ENCODE results near the gene ABTB2.

Gene ABTB2

DNA sequence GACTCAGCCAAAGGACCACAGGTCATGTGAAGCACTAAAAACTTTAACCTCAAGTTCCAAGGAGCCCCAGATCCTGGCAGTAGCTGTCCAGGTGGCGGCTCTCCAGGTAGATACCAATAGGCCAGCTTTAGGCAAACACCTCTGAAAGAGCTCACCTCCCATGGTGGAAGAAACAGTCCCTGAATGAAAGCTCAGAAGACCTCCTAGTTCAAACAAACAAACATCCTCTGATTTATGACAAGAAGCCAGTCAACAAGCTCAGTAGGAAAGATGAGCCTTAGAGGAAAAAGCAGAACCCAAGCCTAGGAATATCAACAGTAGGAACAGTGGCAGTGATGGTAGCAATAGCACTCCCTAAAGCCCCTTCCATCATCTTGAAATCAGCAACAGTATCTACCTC lies 17.2 kb downstream of the ABTB2 start:
- FAIRE-seq, result no peak

DNA sequence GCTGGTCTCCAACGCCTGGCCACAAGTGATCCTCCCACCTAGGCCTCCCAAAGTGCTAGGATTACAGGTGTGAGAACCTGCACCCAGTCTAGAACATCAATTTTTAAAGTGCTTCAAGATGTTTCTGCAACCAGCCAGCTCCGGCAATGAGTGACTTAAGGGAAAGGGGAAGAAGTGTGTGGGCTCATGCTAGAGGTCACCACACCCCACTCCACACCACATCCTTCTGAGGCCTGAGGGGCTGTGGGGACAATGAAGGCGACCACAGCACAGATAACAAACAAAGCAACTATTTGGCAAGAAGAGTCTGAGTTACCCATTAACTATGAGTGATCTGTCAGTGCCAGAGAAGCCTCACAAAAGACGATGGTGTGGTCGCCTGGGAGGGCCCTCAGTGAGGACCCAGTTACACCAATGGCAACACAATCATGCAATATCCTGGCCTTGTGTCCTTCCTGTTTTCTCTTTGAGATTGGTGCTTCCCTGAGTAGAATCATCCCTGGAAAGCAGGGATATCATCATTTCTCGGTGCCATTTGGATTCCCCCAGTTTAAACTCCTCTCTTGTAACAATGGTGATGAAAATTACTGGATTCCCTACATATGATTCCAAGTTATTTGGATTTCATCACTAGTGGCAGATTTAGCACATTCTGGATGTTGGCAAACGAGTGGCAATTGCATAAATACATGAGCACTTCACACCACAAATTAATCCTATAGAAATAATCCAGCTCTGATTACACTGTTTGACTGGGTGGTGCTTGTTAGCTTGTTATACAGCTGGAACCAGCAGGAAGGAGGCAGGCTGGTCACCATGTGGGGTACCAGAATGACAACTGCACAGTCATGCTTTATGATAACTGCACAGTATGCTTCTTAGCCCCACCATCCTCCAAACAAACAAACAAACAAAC lies 18.4 kb downstream of the ABTB2 start:
- FAIRE-seq, result no peak

DNA sequence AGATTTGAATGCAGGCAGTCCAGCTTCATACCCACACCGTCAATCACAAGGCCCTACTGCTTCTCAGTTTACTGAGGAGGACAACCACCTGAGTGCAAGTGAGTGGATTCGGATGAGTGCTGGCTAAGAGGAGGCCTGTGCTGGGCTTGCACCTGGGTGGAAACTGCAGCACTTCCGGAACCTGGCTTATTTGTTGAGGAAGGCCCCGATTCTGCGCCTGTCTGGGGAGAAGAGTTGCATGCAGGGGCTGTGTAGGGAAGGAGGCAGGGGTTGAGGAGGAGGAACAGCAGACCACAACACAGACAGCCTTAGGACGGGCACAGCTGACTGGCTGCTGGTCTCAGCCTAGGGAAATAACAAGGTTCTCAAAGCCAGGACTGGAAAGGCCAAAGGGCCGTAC lies 20.8 kb downstream of the ABTB2 start:
- FAIRE-seq, result no peak

DNA sequence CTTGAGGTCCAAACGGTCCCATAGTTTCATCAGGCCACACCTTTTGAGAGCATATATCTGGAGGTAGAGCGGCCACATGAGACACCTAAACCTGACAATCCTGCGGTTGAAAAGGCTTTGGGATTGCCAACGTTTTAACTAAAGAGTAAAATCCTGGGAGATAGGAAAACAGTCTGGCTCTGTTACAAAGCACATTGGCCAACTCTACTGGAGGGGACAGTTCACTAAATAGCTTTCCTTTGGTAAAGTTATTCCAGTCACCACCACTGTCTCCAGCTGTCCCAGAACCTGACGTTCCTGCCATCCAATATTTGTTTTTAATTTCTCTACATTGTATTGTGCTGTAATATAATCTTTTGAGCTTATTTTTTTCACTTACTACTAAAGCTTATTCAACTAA lies 22.0 kb downstream of the ABTB2 start:
- FAIRE-seq, result no peak

DNA sequence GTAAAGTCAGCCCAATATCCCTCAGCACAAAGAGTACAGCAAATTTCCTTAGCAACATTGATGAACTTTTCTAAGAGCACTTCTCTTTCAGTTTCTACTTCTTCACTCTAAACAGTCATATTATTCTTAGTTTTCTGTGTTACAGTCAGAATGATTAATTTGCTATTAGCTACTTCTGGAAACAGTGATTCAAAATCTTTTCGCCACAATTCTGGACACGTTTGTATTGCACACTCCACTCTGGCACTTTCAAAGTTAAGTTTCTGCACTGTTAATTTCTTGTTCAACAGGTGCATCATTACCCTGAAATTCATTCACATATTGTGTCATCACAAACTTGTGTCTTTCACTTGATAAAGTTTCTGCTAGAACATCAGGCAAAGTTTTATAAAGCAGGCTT lies 22.5 kb downstream of the ABTB2 start:
- FAIRE-seq, result no peak

DNA sequence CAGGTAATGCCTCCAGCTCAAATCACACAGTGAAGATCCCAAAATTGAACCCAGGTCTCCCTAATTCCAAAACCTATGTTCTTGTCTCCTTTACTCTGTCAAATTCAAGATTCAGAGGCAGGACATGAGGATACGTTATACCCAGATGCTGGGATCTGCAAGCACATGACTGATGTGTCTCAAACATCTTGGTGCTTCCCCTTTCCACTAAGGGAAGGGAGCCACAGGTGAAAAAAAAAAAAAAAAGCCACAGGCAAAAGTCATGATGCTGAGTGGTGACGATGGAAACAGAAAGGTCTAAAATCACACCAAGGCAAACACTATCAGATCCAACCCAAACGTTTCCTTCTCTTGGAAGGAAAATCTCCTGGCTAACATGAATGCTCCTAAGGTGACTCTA lies 24.0 kb downstream of the ABTB2 start:
- no peak for FAIRE-seq

DNA sequence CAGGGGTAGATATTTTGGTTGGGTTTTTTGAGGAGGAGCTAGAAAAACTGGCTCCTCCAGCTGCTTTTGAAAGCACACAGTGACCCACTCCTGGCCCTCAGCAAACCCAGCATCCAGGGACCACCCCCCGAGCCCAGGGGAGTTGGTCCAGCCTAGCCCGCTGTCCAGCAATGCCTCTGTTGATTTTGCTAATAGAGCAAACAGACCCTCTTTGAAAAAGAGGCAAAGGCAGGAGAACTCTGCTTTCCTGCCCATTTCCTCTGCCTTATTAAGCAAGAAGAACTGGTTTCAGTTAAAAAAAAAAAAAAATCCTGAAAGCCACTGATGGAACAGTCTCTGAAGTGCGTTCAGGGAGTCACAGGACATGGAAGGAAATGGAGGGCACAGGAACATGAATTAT lies 25.3 kb downstream of the ABTB2 start:
- FAIRE-seq, result no peak

DNA sequence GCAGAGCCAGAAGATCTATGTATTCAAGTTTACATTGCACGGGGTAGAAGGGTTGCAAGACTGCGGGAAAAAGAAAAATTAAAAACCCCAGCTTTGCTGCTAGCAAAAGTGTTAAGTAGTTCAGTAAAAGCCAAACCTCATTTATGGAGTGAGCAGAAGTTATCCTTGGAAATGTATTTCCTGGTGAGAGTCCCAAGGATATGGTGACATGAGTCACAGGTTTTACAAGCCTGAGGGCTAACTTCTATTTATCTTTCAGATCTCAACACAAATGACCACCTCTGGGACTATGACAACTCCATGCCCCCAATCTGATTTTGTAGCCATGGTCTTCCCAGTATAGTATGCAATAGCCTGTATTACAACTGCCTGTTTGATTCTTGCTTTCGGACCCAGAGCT lies 26.1 kb downstream of the ABTB2 start:
- FAIRE-seq, result no peak

DNA sequence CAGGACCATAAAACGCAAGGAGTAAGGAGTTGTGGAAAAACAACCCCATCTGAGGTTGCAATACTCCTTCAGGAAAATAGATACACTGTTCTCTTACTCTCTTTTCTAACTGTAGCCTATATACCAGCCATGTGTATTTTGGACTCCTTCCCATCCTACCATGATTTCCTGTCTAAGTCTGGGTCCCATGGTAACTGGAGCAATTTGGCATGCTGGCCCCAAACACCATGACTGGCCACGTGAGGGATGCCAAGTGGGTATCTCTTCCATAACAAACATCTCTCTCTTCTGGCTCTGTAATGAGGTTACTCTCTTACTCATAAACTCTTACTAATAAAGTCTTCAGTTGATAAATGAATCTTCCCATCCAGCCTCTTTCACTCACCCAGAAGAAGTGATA lies 26.5 kb downstream of the ABTB2 start:
- no peak for FAIRE-seq

DNA sequence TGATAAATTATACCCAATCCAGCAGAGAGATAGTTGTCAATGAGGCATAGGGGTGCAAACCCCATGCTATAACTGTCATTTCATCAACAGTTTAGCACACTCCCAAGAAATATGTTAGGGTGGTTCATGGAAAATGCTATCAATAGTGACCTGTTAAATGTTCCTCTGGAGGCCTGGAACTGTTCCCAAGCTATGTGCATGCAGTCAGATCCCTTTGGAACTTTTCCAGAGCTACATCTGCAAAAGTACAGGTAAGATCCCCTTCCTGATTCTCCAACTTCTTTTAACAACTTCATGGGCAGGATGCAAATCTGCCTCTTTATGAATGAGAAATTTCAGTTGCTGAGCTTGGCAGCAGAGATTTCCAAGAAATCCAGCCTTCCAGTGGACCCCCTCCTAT lies 27.2 kb downstream of the ABTB2 start:
- no peak for FAIRE-seq

DNA sequence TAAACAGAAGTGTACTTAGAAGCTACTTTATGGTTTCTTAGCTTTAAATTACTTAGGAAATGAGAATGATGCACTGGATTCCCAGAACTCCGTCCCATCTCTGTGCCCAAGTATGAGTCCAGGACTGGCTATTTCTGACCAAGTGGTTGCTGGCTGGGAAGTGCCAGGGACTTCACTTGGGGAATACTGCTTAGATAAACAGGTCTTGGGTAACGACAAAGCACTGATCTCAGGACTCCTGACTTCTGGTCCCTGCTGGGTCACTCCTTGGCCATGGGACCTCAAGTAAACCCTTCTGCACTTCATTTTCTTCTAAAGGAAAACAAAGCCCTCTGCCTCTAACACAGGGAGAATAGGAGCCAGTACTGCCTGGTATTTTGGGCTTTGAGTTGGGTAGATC lies 27.9 kb downstream of the ABTB2 start:
- no peak for FAIRE-seq

DNA sequence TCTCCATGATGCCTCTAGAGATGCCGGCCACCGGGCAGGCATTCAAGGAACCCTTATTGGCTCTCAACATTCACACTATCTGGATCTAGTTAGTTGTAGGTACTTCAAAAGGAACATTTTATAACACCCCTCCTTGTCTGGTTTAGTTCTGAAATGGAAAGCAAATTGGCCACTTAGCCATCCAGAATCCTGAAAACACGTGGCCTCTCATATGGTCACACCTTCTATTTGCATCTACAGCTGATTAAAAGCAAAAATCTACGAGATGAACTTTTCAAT lies 29.2 kb downstream of the ABTB2 start:
- no peak for FAIRE-seq

DNA sequence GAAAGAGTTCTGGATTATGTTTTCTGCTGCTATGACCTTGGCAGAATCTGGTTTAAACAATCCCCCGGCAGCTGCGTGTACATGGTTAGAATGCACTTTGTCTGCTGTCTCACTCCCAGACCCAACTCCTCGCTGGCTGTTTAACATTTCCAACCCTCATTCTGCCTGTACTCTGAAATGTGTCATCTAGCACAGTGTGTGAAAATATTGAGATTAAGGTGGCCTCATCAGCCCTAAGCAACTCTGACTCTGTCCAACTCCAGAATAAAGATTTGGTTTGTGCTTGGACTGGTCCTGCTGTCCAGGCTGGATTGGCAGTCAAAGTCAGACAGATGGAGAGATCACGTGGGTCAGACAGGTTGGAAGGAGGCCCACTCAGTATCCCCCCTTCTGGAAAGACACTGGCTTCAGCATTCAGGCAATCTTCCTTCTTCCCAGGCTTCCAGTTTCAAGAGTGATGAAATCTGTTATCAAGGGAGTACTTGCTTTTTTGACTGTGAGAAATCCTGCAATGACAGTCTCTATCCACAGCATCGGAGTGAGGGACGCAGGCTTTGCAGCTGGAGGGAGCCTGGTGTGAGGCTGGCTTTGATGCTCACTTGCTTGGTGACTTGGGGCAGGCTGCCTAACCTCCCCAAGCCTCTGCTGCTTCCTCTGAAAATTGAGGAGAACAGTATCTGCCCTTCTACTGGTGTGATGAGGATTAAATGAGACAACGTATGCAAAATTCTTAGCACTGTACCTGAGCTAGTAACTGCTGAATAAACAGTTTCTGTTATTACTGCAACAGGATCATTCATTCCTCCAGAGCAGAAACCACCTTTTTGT lies 29.8 kb downstream of the ABTB2 start:
- peak; percentile 15 for FAIRE-seq

DNA sequence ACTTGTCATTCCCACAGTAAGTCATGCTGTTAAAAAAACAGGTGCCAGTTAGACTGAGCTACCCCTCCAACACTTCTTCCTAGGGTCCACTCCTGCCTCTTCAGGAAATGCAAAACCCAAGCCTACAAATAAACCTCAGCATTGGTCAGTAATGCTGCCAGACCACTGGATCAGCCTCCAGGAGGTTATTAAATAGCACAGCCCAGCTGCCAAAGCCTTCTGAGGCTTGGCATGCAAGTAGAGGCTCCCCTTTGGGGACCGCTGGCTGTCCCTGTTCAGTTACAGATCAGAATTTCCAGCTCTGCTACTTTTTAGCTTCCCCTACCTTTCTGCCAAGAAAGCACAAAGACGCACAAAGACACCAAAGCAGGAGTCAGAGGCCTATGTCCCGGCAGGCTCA lies 33.3 kb downstream of the ABTB2 start:
- no peak for FAIRE-seq

DNA sequence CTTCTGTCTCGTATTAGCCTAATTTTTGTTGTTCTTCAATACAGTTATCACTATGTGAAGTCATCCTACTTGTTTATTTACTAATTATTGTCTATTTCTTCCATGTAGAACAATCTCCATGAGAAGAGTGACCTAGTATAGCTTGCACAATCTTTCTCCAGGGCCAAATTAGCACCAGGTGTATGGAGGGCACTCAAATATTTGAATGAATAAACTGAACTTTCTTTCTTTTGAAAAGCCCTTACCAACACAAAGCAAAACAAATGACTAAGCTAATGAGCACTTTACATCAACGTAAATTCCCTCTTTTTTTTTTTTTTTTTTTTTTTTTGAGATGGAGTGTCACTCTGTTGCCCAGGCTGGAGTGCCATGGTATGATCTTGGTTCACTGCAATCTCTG lies 34.2 kb downstream of the ABTB2 start:
- no peak for FAIRE-seq

DNA sequence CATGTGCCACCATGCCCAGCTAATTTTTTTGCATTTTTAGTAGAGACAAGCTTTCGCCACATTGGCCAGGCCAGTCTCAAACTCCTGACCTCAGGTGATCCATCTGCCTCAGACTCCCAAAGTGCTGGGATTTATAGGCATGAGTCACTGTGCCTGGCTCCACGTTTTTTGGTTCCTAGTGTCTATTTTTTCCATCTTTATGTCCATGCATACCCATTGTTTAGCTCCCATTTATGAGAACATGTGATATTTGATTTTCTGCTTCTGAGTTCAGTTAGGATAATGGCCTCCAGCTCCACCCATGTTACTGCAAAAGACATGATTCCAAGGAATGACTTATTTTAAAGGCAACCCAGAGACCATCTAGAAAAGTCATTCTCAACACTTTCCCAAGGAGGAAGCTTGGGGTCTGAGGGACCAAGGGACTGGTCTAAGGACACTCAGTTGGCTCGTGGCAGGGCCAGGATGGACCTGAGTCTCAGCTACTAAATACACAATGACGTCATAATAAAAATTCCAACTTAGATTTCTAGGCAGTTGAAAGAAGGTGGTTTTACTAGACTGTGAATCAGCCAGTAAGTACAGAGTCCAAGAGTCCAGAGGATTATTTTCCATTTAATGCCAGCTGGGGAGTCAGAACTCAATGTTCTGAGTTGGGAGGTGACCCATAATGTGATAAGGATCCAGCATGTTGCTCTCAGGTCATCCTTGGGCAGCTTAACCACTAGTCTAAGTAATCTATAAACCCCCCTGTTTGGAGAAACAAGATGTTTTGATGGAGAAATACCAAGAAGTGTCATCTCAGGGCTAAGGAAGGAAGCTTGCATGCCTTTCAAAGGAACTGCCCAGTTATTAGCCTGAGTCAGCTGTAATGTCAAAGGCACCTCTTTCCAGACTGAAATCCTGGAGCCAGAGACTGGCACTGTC lies 39.4 kb downstream of the ABTB2 start:
- FAIRE-seq, result no peak

DNA sequence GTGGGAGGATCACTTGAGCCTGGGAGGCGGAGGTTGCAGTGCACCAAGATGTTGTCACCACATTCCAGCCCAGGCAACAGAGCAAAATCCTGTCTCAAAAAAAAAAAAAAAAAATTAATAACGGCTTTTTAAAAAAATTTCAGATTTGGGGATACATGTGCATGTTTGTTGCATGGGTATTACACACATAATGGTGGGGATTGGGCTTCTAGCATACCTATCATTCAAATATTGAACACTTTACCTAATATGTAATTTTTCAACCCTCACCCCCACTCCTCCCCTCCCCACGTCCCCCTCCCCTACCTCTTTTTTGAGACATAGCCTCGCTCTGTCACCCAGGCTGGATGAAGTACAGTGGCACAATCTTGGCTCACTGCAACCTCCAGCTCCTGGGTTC lies 40.1 kb downstream of the ABTB2 start:
- no peak for FAIRE-seq

DNA sequence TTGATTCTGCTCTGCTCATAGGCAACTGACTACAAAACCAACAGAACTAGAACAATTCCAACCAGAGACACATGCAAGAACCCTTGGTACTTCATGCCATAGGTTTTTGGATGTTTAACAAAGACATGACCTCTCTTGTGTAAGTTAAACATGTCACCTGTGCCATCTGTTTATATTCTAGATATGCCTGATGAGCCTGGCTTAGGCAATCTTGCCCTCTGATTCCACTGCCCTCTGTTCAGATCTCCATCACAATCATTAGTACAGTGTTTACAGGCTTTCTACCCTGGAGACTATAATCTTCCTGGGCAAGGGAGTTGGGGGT lies 40.8 kb downstream of the ABTB2 start:
- FAIRE-seq, result no peak

DNA sequence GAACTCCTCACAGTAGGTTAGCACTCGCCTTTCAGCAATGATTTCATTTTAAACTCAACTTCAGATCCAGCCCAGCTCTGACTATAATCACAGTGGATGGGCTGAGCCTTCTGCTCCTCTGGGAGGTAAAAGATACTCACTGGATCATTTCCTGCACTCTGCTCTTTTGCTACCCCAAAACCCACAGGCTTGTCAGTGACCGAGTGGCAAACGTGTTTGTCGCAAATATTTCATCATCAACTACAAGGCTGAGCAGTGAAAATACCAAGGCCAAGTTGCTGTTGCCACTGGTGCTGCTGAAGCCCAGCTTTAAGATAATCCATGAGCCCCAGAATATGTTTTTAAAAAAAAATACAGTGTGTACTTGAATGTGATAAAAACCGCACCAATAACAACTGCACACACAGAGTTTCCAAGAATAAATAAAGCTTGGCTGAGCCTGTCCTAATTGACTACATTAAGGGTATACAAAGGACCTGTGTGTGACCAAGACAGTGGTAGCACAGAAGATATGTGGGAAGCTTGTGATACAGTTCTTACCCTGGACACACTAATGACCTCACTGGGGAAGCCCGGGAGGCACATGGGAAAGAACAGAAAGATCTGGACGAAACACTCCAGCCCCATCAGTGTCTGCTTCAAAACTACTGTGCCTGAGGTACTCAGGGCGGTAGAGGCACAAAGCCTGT lies 41.3 kb downstream of the ABTB2 start:
- FAIRE-seq, result no peak

DNA sequence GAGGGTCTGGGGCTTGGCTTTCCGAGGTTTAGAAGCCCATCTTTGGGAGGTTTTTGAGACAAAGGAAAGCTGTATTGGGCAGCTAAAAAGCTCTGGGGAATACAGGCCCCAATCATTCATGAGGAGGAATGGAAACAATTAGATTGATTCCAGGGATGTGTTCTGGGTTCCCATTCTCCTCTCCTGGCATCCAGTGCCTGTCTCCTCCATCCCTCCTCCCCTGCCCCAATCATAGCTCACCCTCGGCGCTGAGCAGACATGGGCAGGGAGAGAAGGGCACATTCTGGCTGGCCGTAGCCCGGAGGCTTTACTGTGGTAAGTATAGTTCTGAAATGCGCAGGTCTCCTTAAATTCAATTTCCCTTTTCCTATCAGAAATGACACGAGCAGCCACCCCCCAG lies 42.4 kb downstream of the ABTB2 start:
- FAIRE-seq, result no peak

DNA sequence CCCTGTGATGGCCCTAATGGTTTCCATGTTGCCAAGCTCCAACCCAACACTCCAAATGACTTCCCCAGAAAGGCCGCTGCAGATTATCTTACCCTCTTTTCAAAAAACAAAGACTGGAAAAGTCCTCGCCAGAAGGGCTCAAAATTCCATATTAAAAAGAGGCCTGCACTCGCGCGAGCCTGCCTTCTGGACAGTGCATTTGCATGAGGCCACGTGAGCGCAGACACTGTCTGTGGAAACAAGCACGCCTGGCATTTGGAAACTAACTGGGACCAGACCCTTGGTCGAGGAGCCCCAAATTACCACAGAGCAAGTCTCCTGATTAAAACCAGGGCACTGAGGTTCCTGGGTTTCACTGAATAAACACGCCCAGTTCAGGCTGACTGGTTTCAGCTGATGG lies 42.9 kb downstream of the ABTB2 start:
- no peak for FAIRE-seq

DNA sequence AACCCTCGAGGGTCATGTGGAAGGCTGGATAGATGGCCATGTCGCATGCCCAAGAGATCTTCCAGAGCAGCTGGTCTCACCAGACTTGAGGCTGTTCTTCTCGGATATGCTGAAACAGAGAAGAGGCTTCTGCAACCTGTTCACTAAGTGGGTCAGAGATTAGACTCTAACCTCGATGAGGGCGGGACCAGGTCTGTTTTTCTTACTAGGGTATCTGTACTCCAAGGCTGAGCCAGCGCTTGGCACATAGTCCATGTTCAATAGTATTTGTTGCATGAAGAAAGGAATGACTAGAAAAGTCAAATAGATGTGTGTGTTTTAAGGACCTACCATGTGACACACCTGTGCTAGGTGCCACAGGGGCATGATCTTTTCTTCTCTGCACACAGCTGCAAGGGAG lies 43.6 kb downstream of the ABTB2 start:
- FAIRE-seq, result no peak

DNA sequence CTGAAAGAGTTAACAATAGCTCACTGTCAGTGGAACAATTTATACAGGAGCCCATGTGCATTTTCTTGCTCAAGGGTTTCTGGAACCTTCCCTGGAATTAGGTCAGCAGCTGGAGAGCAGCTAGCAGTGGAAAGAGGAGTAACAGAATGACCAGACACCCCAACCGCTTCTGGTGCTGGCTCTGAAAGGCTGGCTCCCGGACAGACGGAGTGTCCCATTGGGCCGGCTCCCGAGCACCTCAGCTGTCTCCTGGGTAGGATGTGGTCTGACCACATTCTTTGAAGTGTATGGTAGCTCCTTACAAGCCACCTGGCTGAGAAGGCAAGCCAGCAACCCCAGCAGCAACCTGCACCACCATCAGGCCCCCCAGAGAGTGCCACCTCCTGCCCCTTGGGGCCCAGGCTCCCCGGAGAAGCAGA lies 44.7 kb downstream of the ABTB2 start:
- FAIRE-seq, result no peak

Data from endometrium (tissue), 2 donors.